Measurements from ENCODE around the gene TBC1D24.
"Not testable (repeated sequence)": the region's sequence is repeated elsewhere in the genome, so short reads cannot be mapped to it uniquely, and the experiment has no call there.

TBC1D24 gene

GRCh38 chr16:2518823-2519710 lies 44.1 kb downstream of the TBC1D24 start:
- no peak for FAIRE-seq

- no peak for FAIRE-seq
Observed at GRCh38 chr16:2519711-2520080, 44.8 kb downstream of the TBC1D24 start.

- no peak for FAIRE-seq
Observed at GRCh38 chr16:2520097-2520783, 45.3 kb downstream of the TBC1D24 start, which contains the start of gene AMDHD2. TSS of gene AMDHD2 (plus strand) at chr16:2520371. CDS start at chr16:2520459, 88 bp downstream.

GRCh38 chr16:2520784-2521531 lies 46.0 kb downstream of the TBC1D24 start:
- FAIRE-seq = no peak

GRCh38 chr16:2523801-2524231 lies 48.9 kb downstream of the TBC1D24 start:
- no peak for FAIRE-seq

GRCh38 chr16:2524339-2524938 lies 49.5 kb downstream of the TBC1D24 start:
- FAIRE-seq = no peak

GRCh38 chr16:2526135-2526534 lies 51.2 kb downstream of the TBC1D24 start:
- FAIRE-seq = no peak

- no peak for FAIRE-seq
Observed at GRCh38 chr16:2527071-2527783, 52.3 kb downstream of the TBC1D24 start.

GRCh38 chr16:2527784-2528100 lies 52.8 kb downstream of the TBC1D24 start:
- no peak for FAIRE-seq

- FAIRE-seq = no peak
Observed at GRCh38 chr16:2528161-2529060, 53.5 kb downstream of the TBC1D24 start.

GRCh38 chr16:2529061-2529931 lies 54.4 kb downstream of the TBC1D24 start:
- FAIRE-seq = no peak

GRCh38 chr16:2529961-2530628 lies 55.2 kb downstream of the TBC1D24 start:
- FAIRE-seq = no peak

GRCh38 chr16:2530629-2531318 lies 55.8 kb downstream of the TBC1D24 start:
- FAIRE-seq = no peak

- no peak for FAIRE-seq
Observed at GRCh38 chr16:2531371-2531695, 56.4 kb downstream of the TBC1D24 start, which contains the start of gene CEMP1. TSS of gene CEMP1 (minus strand) at chr16:2531408. CDS start at chr16:2531073, 335 bp downstream.

- peak; percentile 71 for FAIRE-seq
Observed at GRCh38 chr16:2531696-2532493, 57.0 kb downstream of the TBC1D24 start.

- FAIRE-seq = no peak
Observed at GRCh38 chr16:2532494-2533141, 57.7 kb downstream of the TBC1D24 start.

GRCh38 chr16:2533142-2533755 lies 58.3 kb downstream of the TBC1D24 start:
- FAIRE-seq = not testable (repeated sequence)

Measured in TTC549 (cell line).